ENCODE results near the gene THPO. TPM values are rescaled to one million over a fixed set of nuclear protein-coding genes. Genes with fewer than 3 reads are reported as not detected.
"Not testable (repeated sequence)": the region's sequence is repeated elsewhere in the genome, so short reads cannot be mapped to it uniquely, and the experiment has no call there.

THPO gene
- total RNA-seq, 4 donors from 2014 or later: 0.40 to 1.3 (median 0.64) TPM

DNA sequence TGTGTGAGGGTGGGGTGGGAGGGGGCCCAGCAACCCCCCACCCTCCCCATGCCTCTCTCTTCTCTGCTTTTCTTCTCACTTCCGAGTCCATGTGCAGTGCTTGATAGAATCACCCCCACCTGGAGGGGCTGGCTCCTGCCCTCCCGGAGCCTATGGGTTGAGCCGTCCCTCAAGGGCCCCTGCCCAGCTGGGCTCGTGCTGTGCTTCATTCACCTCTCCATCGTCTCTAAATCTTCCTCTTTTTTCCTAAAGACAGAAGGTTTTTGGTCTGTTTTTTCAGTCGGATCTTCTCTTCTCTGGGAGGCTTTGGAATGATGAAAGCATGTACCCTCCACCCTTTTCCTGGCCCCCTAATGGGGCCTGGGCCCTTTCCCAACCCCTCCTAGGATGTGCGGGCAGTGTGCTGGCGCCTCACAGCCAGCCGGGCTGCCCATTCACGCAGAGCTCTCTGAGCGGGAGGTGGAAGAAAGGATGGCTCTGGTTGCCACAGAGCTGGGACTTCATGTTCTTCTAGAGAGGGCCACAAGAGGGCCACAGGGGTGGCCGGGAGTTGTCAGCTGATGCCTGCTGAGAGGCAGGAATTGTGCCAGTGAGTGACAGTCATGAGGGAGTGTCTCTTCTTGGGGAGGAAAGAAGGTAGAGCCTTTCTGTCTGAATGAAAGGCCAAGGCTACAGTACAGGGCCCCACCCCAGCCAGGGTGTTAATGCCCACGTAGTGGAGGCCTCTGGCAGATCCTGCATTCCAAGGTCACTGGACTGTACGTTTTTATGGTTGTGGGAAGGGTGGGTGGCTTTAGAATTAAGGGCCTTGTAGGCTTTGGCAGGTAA, 32.5 kb downstream of the THPO start:
- no peak overlapping the region for H3K4me3 ChIP-seq
- H3K27ac ChIP-seq (replicated peaks in 1 of 4): peak overlapping the region; percentile 25 to 51 (median 43)
- no peaks in the 10 kb centered on the region for H3K9me3 ChIP-seq
- no peak for DNase-seq (ENCODE audit: extremely low spot score)
- peaks cover 27 to 58% (median 53%) of the 10 kb centered on the region in 4 donors for H3K36me3 ChIP-seq
- TF ChIP-seq POLR2AphosphoS5 (IDR thresholded peaks at IDR 0.05): peak; percentile 45 to 55
- TF ChIP-seq, protein P1, sequence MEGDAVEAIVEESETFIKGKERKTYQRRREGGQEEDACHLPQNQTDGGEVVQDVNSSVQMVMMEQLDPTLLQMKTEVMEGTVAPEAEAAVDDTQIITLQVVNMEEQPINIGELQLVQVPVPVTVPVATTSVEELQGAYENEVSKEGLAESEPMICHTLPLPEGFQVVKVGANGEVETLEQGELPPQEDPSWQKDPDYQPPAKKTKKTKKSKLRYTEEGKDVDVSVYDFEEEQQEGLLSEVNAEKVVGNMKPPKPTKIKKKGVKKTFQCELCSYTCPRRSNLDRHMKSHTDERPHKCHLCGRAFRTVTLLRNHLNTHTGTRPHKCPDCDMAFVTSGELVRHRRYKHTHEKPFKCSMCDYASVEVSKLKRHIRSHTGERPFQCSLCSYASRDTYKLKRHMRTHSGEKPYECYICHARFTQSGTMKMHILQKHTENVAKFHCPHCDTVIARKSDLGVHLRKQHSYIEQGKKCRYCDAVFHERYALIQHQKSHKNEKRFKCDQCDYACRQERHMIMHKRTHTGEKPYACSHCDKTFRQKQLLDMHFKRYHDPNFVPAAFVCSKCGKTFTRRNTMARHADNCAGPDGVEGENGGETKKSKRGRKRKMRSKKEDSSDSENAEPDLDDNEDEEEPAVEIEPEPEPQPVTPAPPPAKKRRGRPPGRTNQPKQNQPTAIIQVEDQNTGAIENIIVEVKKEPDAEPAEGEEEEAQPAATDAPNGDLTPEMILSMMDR (IDR thresholded peaks at IDR 0.05): peak in 2 of 3 experiments; percentile 22 to 39
- no peak for TF ChIP-seq EP300 (IDR thresholded peaks at IDR 0.05)
- 53% methylated on average over 14 of the region's 14 CpGs for WGBS
- no peaks in the 10 kb centered on the region for H3K27me3 ChIP-seq
- peaks cover 4 to 28% (median 12%) of the 10 kb centered on the region in 4 donors for H3K4me1 ChIP-seq
- intact Hi-C loops (cut with DNase I): no loop called here

- Histone ChIP-seq H3K4me3 (no peak overlapping the region), H3K36me3 (peaks cover 27 to 58% (median 53%) of the 10 kb centered on the region in 4 donors), H3K4me1 (peaks cover 7 to 32% (median 17%) of the 10 kb centered on the region in 4 donors), H3K27me3 (no peaks in the 10 kb centered on the region), H3K27ac (replicated peaks in 1 of 4) (peak overlapping the region in 1 of 4 donors; percentile 51), H3K9me3 (no peaks in the 10 kb centered on the region)
- intact Hi-C loops (cut with DNase I): loop anchor here (5.0 kb wide), 1 partner anchor 42 kb away; no protein-coding TSS in a partner anchor
- no peak for DNase-seq (ENCODE audit: extremely low spot score)
- TF ChIP-seq EP300 (IDR thresholded peaks at IDR 0.05) (no peak), POLR2A (IDR thresholded peaks at IDR 0.05; ENCODE audit: low read depth) (no peak), POLR2AphosphoS5 (IDR thresholded peaks at IDR 0.05) (no peak)
- TF ChIP-seq, protein P1 (IDR thresholded peaks at IDR 0.05): no peak
- WGBS: 86% methylated on average over 21 of the region's 24 CpGs
Observed at GRCh38 chr3:184344579-184345316, 33.3 kb downstream of the THPO start.

DNA sequence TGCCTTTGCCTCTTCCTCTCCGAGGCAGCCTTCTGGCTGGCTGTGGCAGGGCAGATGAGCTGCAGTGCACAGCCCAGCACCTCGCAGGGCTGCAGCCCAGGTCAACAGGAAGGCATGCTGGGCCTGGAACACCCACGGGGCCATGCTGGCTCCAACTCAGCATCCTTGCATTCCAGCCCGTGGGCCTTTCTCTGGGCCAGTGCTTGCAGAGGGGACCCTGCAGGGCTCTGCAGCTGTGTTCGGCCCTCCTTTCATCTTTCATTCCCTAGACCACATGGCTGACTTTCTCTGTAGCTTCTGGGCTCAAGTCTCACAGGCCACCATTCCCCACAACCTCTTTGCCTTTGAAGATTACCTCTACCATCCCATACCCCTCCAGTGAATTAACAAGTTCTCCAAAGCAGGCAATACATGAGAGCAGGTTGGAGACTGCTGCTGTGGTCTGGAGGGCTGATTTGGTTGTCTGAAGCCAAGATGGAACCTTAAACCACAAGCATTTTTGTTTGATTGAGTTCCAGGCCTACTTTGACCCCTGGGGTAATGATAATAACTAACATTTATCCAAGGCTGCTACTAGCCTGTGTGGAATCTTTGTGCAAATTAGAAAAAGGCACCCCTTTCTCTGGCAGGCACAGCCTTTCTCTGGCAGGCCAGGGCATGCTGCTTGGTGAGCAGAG, 34.7 kb downstream of the THPO start:
- no peak overlapping the region for H3K27ac ChIP-seq (replicated peaks in 1 of 4)
- no peaks in the 10 kb centered on the region for H3K9me3 ChIP-seq
- H3K36me3 ChIP-seq: peaks cover 27 to 58% (median 53%) of the 10 kb centered on the region in 4 donors
- H3K4me1 ChIP-seq: peaks cover 21 to 46% (median 31%) of the 10 kb centered on the region in 4 donors
- TF ChIP-seq EP300 (IDR thresholded peaks at IDR 0.05) (no peak), POLR2AphosphoS5 (IDR thresholded peaks at IDR 0.05) (no peak), POLR2A (IDR thresholded peaks at IDR 0.05; ENCODE audit: low read depth) (no peak)
- TF ChIP-seq, protein P1 (IDR thresholded peaks at IDR 0.05): no peak
- 68% methylated on average over 5 of the region's 5 CpGs for WGBS
- H3K27me3 ChIP-seq: no peaks in the 10 kb centered on the region
- intact Hi-C loops (cut with DNase I): loop anchor here (5.0 kb wide), 1 partner anchor 41 kb away; no protein-coding TSS in a partner anchor
- H3K4me3 ChIP-seq: no peak overlapping the region
- no peak for DNase-seq (ENCODE audit: extremely low spot score)

GRCh38 chr3:184341925-184342324, 36.1 kb downstream of the THPO start:
- TF ChIP-seq POLR2A (IDR thresholded peaks at IDR 0.05; ENCODE audit: low read depth) (no peak), POLR2AphosphoS5 (IDR thresholded peaks at IDR 0.05) (no peak), EP300 (IDR thresholded peaks at IDR 0.05) (no peak)
- TF ChIP-seq, protein P1 (IDR thresholded peaks at IDR 0.05): no peak
- DNase-seq (ENCODE audit: extremely low spot score): no peak
- Histone ChIP-seq H3K9me3 (no peaks in the 10 kb centered on the region), H3K27me3 (no peaks in the 10 kb centered on the region), H3K4me1 (peaks cover 35 to 60% (median 43%) of the 10 kb centered on the region in 4 donors), H3K27ac (replicated peaks in 1 of 4) (no peak overlapping the region), H3K4me3 (no peak overlapping the region), H3K36me3 (peaks cover 27 to 52% (median 51%) of the 10 kb centered on the region in 4 donors)
- intact Hi-C loops (cut with DNase I): loop anchor here (5.0 kb wide), 1 partner anchor 40 kb away; no protein-coding TSS in a partner anchor
- WGBS: 85% methylated on average over 7 of the region's 7 CpGs

DNA sequence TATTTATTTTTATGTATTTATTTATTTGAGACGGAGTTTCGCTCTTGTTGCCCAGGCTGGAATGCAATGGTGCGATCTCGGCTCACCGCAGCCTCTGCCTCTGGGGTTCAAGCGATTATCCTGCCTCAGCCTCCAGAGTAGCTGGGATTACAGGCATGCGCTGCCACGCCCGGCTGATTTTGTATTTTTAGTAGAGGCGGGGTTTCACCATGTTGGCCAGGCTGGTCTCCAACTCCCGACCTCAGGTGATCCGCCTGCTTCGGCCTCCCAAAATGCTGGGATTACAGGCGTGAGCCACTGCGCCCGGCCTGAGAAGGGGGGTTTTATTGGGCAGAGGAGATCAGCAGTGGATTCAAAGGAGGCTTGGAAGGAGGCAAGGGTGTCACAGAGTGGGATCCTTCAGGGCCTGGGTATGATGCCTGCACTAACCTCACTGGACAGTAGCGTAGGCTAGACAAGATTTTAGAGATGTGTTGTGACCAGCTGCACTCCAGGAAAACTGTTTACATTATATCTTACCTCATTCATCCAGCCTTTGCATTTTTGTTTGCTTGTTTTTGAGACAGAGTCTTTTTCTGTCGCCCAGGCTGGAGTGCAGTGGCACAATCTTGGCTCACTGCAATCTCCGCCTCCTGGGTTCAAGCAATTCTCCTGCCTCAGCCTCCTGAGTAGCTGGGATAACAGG, 38.4 kb downstream of the THPO start:
- intact Hi-C loops (cut with DNase I): loop anchor here (5.0 kb wide), 1 partner anchor 37 kb away; no protein-coding TSS in a partner anchor
- Histone ChIP-seq H3K36me3 (peaks cover 21 to 49% (median 43%) of the 10 kb centered on the region in 4 donors), H3K27ac (replicated peaks in 1 of 4) (peak overlapping the region; percentile 98 to 99 (median 99)), H3K4me3 (peak overlapping the region in 1 of 4 donors; percentile 89), H3K4me1 (peaks cover 38 to 64% (median 48%) of the 10 kb centered on the region in 4 donors)
- DNase-seq (ENCODE audit: extremely low spot score); H3K9me3 ChIP-seq; H3K27me3 ChIP-seq: not testable (repeated sequence)
- 78% methylated on average over 19 of the region's 19 CpGs for WGBS

Data from esophagus muscularis mucosa (tissue), 4 donors.